H1 (cell line): Measurements from ENCODE around the gene INTS6. TPM values are rescaled to one million over a fixed set of nuclear protein-coding genes. Genes with fewer than 3 reads are reported as not detected.

Experiments used
- CTCF ChIA-PET: fragments of 300-600 bp; sonication (Branson Sonifier 250); formaldehyde crosslinking; loops from one replicate; lab custom pipeline; 2021; ENCODE audit not compliant: partially characterized antibody; lab: Charles Lee
- POLR2A ChIA-PET: fragments of 300-600 bp; sonication (Branson Sonifier 250); formaldehyde crosslinking; loops from one replicate; lab custom pipeline; 2021; ENCODE audit warnings: inconsistent platforms; ENCODE audit not compliant: partially characterized antibody; lab: Charles Lee
- DNase-seq, 2 experiments: peaks; one replicate each; pipeline versions ENCODE4 v3.0.0 to v3.0.0-alpha.2; 2010 to 2022; ENCODE audit warnings: low spot score in 2 of 2, low read depth in 1 of 2, mixed read lengths in 1 of 2
- FAIRE-seq: peaks from 2 replicates; lab custom pipeline; 2011; peaks lifted over from hg19 to GRCh38; lab: Jason Lieb, UNC
- H2AFZ ChIP-seq: 2 replicates; pipeline ENCODE4 v1.8.1; 2012; ENCODE audit warnings: low read length, inconsistent platforms
- H2AK5ac ChIP-seq: 2 replicates; pipeline ENCODE4 v1.6.1; 2013; ENCODE audit warnings: low read depth, low read length
- H2BK120ac ChIP-seq: replicated peaks from 2 replicates; pipeline ENCODE3; 2013; ENCODE audit warnings: low read depth, low read length, inconsistent platforms
- H2BK12ac ChIP-seq: 2 replicates; pipeline ENCODE4 v1.6.1; 2013; ENCODE audit warnings: low read depth, low read length
- H2BK15ac ChIP-seq: 2 replicates; pipeline ENCODE4 v1.6.1; 2013; ENCODE audit warnings: low read length
- H2BK20ac ChIP-seq: 2 replicates; pipeline ENCODE4 v1.6.1; 2013; ENCODE audit warnings: low read length
- H2BK5ac ChIP-seq: 2 replicates; pipeline ENCODE4 v1.6.1; 2013; ENCODE audit warnings: low read depth, low read length
- H3K14ac ChIP-seq: 2 replicates; pipeline ENCODE4 v1.6.1; 2013; ENCODE audit warnings: inconsistent platforms; ENCODE audit not compliant: insufficient read length
- H3K18ac ChIP-seq: 2 replicates; pipeline ENCODE4 v1.6.1; 2013; ENCODE audit warnings: low read length; ENCODE audit errors: extremely low read depth
- H3K23ac ChIP-seq: 2 replicates; pipeline ENCODE4 v1.6.1; 2013; ENCODE audit warnings: inconsistent platforms; ENCODE audit not compliant: insufficient read length
- H3K23me2 ChIP-seq: 2 replicates; pipeline ENCODE4 v1.6.1; 2013; ENCODE audit warnings: low read depth, low read length
- H3K27ac ChIP-seq: 2 replicates; pipeline ENCODE4 v1.6.1; 2011; ENCODE audit warnings: low read depth, low read length, inconsistent platforms
- H3K27me3 ChIP-seq, 4 experiments: replicated peaks in 1 of 4; 1 replicate in 1 of 4; 2 replicates in 3 of 4; pipeline versions ENCODE4 v1.6.1 to v1.8.1; 2011 to 2013; ENCODE audit warnings: low read length in 3 of 4, mild to moderate bottlenecking in 3 of 4, inconsistent platforms in 2 of 4, mixed read lengths in 2 of 4, moderate library complexity in 1 of 4; ENCODE audit not compliant: control insufficient read depth in 3 of 4, insufficient read depth in 3 of 4; ENCODE audit errors: extremely low read depth in 1 of 4
- H3K36me3 ChIP-seq, 4 experiments: 2 replicates each; pipeline versions ENCODE4 v1.6.1 to v1.8.1; 2011 to 2013; ENCODE audit warnings: mild to moderate bottlenecking in 4 of 4, low read length in 3 of 4, moderate library complexity in 2 of 4, control low read depth in 1 of 4, inconsistent platforms in 1 of 4; ENCODE audit not compliant: insufficient read depth in 4 of 4, control insufficient read depth in 2 of 4
- H3K4ac ChIP-seq: replicated peaks from 2 replicates; pipeline ENCODE3; 2013; ENCODE audit warnings: low read length, low read depth, mixed read lengths, inconsistent platforms; ENCODE audit not compliant: insufficient read length
- H3K4me1 ChIP-seq, 4 experiments: replicated peaks in 1 of 4; 1 replicate in 1 of 4; 2 replicates in 3 of 4; pipeline versions ENCODE4 v1.6.1 to v1.8.1; 2011 to 2013; ENCODE audit warnings: low read length in 3 of 4, inconsistent platforms in 2 of 4, mixed read lengths in 1 of 4; ENCODE audit not compliant: insufficient read depth in 4 of 4, control insufficient read depth in 3 of 4
- H3K4me2 ChIP-seq, 2 experiments: 2 replicates each; pipeline versions ENCODE4 v1.6.1 to v1.8.1; 2011 to 2013; ENCODE audit warnings: low read depth in 2 of 2, low read length in 2 of 2, control low read depth in 1 of 2, inconsistent platforms in 1 of 2, mild to moderate bottlenecking in 1 of 2; ENCODE audit not compliant: insufficient read depth in 1 of 2
- H3K4me3 ChIP-seq, 4 experiments: fragments of 200-600, 300-600 bp in 1 of 4; sonication (generic), shearing (Covaris generic), sonication (Bioruptor Twin) in 1 of 4; 2 replicates each; pipeline versions ENCODE4 v1.5.1 to v1.8.1; 2011 to 2016; ENCODE audit warnings: low read length in 4 of 4, low read depth in 3 of 4, control low read depth in 2 of 4, inconsistent platforms in 2 of 4, mild to moderate bottlenecking in 2 of 4, mixed read lengths in 1 of 4, moderate library complexity in 1 of 4; ENCODE audit not compliant: insufficient read depth in 2 of 4; ENCODE audit errors: extremely low read depth in 1 of 4
- H3K56ac ChIP-seq: replicated peaks from 2 replicates; pipeline ENCODE3; 2013; ENCODE audit warnings: low read depth, mild to moderate bottlenecking, mixed read lengths, low read length, inconsistent platforms; ENCODE audit not compliant: insufficient read length
- H3K79me1 ChIP-seq: 2 replicates; pipeline ENCODE4 v1.6.1; 2013; ENCODE audit warnings: low read depth, low read length, control low read depth
- H3K79me2 ChIP-seq, 2 experiments: 2 replicates each; pipeline versions ENCODE4 v1.6.1 to v1.8.1; 2012 to 2013; ENCODE audit warnings: low read length in 2 of 2, mild to moderate bottlenecking in 2 of 2, inconsistent platforms in 1 of 2; ENCODE audit not compliant: insufficient read depth in 2 of 2, control insufficient read depth in 1 of 2
- H3K9ac ChIP-seq, 4 experiments: replicated peaks in 1 of 4; 1 replicate in 1 of 4; 2 replicates in 3 of 4; pipeline versions ENCODE4 v1.6.1 to v1.8.1; 2011 to 2013; ENCODE audit warnings: low read depth in 3 of 4, low read length in 3 of 4, control low read depth in 2 of 4, mild to moderate bottlenecking in 2 of 4, moderate library complexity in 2 of 4, inconsistent platforms in 1 of 4; ENCODE audit errors: extremely low read depth in 1 of 4
- H3K9me3 ChIP-seq, 2 experiments: 2 replicates each; pipeline versions ENCODE4 v1.6.1 to v1.8.1; 2012 to 2013; ENCODE audit warnings: mild to moderate bottlenecking in 2 of 2, moderate library complexity in 2 of 2, control low read depth in 1 of 2, inconsistent platforms in 1 of 2, low read depth in 1 of 2, low read length in 1 of 2, mixed read lengths in 1 of 2; ENCODE audit not compliant: insufficient read depth in 2 of 2
- H4K20me1 ChIP-seq, 2 experiments: replicated peaks in 1 of 2; 2 replicates each; pipeline versions ENCODE3 to v1.8.1; 2011 to 2013; ENCODE audit warnings: inconsistent platforms in 2 of 2, low read length in 2 of 2, mild to moderate bottlenecking in 1 of 2; ENCODE audit not compliant: insufficient read depth in 2 of 2, control insufficient read depth in 1 of 2
- H4K5ac ChIP-seq: 2 replicates; pipeline ENCODE4 v1.6.1; 2013; ENCODE audit warnings: low read length, low read depth, mixed read lengths, inconsistent platforms; ENCODE audit not compliant: insufficient read length
- H4K8ac ChIP-seq: 2 replicates; pipeline ENCODE4 v1.8.0; 2013; ENCODE audit warnings: mild to moderate bottlenecking, moderate library complexity, low read length, inconsistent platforms; ENCODE audit not compliant: insufficient read depth; ENCODE audit errors: extremely low read depth
- H4K91ac ChIP-seq: replicated peaks from 2 replicates; pipeline ENCODE3; 2013; ENCODE audit warnings: low read length, mixed read lengths, inconsistent platforms; ENCODE audit not compliant: insufficient read length
- BACH1 ChIP-seq: IDR thresholded peaks from 2 replicates; pipeline ENCODE4 v1.6.1; 2012; ENCODE audit warnings: low read length, improper control_type of control experiment
- BRCA1 ChIP-seq: IDR thresholded peaks from 2 replicates; pipeline ENCODE4 v1.6.1; 2012; ENCODE audit warnings: low read depth, low read length, improper control_type of control experiment
- CBX8 ChIP-seq: fragments of 300-800, 300-1000 bp; sonication (generic); IDR thresholded peaks from 2 replicates; pipeline ENCODE4 v1.7.1; 2016; ENCODE audit warnings: low read depth, low read length, borderline replicate concordance
- CEBPB ChIP-seq: IDR thresholded peaks from 2 replicates; pipeline ENCODE4 v1.6.1; 2012; ENCODE audit warnings: low read depth, low read length
- CHD1 ChIP-seq: IDR thresholded peaks from 2 replicates; pipeline ENCODE4 v1.6.1; 2012; ENCODE audit warnings: low read depth, low read length, improper control_type of control experiment
- CHD2 ChIP-seq: IDR thresholded peaks from 2 replicates; pipeline ENCODE4 v1.6.1; 2012; ENCODE audit warnings: low read length, improper control_type of control experiment
- MAFK ChIP-seq: IDR thresholded peaks from 2 replicates; pipeline ENCODE4 v1.6.1; 2012; ENCODE audit warnings: low read depth, mild to moderate bottlenecking, improper control_type of control experiment, low read length
- NRF1 ChIP-seq: IDR thresholded peaks from 2 replicates; pipeline ENCODE4 v1.6.1; 2011; ENCODE audit warnings: mild to moderate bottlenecking, low read depth, low read length, improper control_type of control experiment
- PHF8 ChIP-seq: fragments of 200-600 bp; sonication (generic); conservative IDR thresholded peaks from 2 replicates; pipeline ENCODE4 v1.7.1; 2012; ENCODE audit warnings: low read depth, mild to moderate bottlenecking, inconsistent platforms, low read length, moderate library complexity
- POU5F1 ChIP-seq: IDR thresholded peaks from 2 replicates; pipeline ENCODE4 v1.6.1; 2011; ENCODE audit warnings: low read depth, mild to moderate bottlenecking, low read length, moderate library complexity
- SUZ12 ChIP-seq: fragments of 200-600 bp; sonication (generic); IDR thresholded peaks from 2 replicates; pipeline ENCODE4 v1.6.1; 2012; ENCODE audit warnings: mild to moderate bottlenecking, inconsistent platforms, low read length, moderate library complexity, mixed read lengths
- WGBS, 2 experiments: shearing (Covaris generic) in 1 of 2; methylation state at CpG; one replicate each; pipeline versions ENCODE4 v1.1.6 to v1.1.7; 2013 to 2015; ENCODE audit warnings: low lambda C conversion rate in 2 of 2, mixed read lengths in 2 of 2, inconsistent platforms in 1 of 2, low coverage in 1 of 2, missing lambda C conversion rate in 1 of 2; ENCODE audit not compliant: insufficient replicate concordance in 2 of 2, insufficient coverage in 1 of 2, insufficient read length in 1 of 2; ENCODE audit errors: extremely low coverage in 1 of 2, missing lambda C conversion rate in 1 of 2; 5-methylcytosine and 5-hydroxymethylcytosine counted together
- polyA plus RNA-seq, 7 experiments: library from polyadenylated mRNA; depleted of rRNA in 3 of 7; stranded (reverse) in 5 of 7; unstranded in 2 of 7; fragments of >200 nt in 5 of 7; fragments of 200-250 nt in 2 of 7; gene quantifications; 1 replicate in 5 of 7; 2 replicates in 1 of 7; 4 replicates in 1 of 7; pipeline versions ENCODE4 v1.2.1 to v1.2.3, GENCODE V29; 2011 to 2013; ENCODE audit warnings: missing spikeins in 2 of 7, mixed read lengths in 2 of 7
- total RNA-seq: library from RNA; stranded (reverse); fragmentation: NEBNext Ultra II Directional; extraction: Animal tissue kit (Norgen Biotek cat#: 25700); gene quantifications from 2 replicates; pipeline ENCODE4 v1.2.1, GENCODE V29; 2021
- TF ChIP-seq, protein P1 (sequence below): IDR thresholded peaks from 2 replicates; pipeline ENCODE4 v1.6.1; 2012; ENCODE audit warnings: inconsistent platforms

INTS6 gene
- total and polyA plus RNA-seq, 2 of the 8 experiments (the other 6 are each of a cell fraction or from before 2014, with no cell fraction given) = 12.6 to 42.8 TPM

DNA sequence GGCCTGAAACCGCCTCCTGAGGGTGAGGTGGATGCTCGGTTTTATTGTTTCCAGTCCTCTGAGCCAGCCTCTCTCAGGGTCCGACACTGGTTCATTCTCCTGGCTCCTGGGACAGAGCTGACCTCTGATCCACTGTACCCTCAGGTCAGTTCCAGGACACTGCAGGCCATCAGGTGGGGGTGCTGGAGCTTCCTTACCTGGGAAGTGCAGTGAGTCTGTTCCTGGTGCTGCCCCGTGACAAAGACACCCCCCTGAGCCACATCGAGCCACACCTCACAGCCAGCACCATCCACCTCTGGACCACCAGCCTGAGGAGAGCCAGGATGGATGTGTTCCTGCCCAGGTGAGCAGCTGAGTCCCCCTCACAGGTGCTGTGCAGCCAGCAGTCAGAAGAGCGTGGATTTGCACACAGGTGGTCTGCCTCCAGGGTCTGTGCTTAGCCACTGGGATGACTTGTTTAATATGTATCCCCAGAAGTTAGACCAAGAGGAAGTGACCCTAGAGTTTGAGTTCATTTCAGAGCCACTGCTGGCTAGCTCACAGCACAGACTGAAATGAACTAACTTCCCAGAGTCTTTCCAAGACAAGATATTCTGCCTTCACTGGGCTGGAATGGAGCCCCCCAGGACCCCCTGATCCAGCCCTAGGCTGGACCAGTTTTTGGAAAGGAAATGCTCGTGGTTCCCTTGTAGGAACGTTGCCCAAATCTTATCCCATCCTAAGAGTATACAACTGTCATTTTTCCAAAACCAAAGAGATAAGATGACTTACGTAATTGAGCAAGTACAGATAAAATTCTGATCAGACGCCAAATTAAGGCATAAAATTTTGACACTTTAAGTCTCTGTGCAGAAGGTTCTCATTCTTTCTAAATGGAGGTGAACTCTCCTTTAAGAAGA is 104.5 kb downstream of the INTS6 start:
- no peaks in the 10 kb centered on the region for H3K79me1 ChIP-seq
- TF ChIP-seq NRF1 = no peak
- TF ChIP-seq MAFK = no peak
- no peak for TF ChIP-seq CHD1
- no peak for TF ChIP-seq POU5F1
- TF ChIP-seq CEBPB = no peak
- TF ChIP-seq BACH1 = no peak
- no peak for TF ChIP-seq CBX8
- TF ChIP-seq BRCA1 = no peak
- TF ChIP-seq CHD2 = no peak
- TF ChIP-seq SUZ12 = no peak
- no peak for TF ChIP-seq PHF8
- TF ChIP-seq, protein P1, sequence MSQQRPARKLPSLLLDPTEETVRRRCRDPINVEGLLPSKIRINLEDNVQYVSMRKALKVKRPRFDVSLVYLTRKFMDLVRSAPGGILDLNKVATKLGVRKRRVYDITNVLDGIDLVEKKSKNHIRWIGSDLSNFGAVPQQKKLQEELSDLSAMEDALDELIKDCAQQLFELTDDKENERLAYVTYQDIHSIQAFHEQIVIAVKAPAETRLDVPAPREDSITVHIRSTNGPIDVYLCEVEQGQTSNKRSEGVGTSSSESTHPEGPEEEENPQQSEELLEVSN = no peak

More for the DNA sequence above, 104.5 kb downstream of the INTS6 start:
- H2BK20ac ChIP-seq = 0 out of 2 replicates have a peak overlapping the region, but pooled peaks have one; percentile 52
- H3K14ac ChIP-seq = no peak overlapping the region
- no peak overlapping the region for H2BK5ac ChIP-seq
- H3K23me2 ChIP-seq = no peaks in the 10 kb centered on the region
- no peak overlapping the region for H2BK15ac ChIP-seq
- ChIA-PET CTCF (interaction anchor here (1.1 kb wide), 1 partner anchor 65 kb away, joined by 3 read pairs; no protein-coding TSS in a partner anchor), POLR2A (no interaction called here)
- 0 out of 2 replicates have a peak overlapping the region, but pooled peaks have one; percentile 41 for H2BK12ac ChIP-seq
- DNase-seq = no peak
- no peak overlapping the region for H2BK120ac ChIP-seq
- no peaks in the 10 kb centered on the region for H3K79me2 ChIP-seq
- no peak overlapping the region for H3K18ac ChIP-seq
- H3K9ac ChIP-seq = no peak overlapping the region
- H3K27me3 ChIP-seq = no peaks in the 10 kb centered on the region; a peak in 1 of 7 replicates
- no peaks in the 10 kb centered on the region for H3K9me3 ChIP-seq
- no peak overlapping the region for H3K4me2 ChIP-seq
- H3K4me3 ChIP-seq = no peak overlapping the region
- H4K8ac ChIP-seq = no peak overlapping the region
- H4K91ac ChIP-seq = no peak overlapping the region
- H3K36me3 ChIP-seq = no peaks in the 10 kb centered on the region
- H3K27ac ChIP-seq = no peak overlapping the region
- no peaks in the 10 kb centered on the region for H4K20me1 ChIP-seq
- FAIRE-seq = no peak
- no peak overlapping the region for H4K5ac ChIP-seq
- no peak overlapping the region for H3K56ac ChIP-seq
- no peak overlapping the region for H3K23ac ChIP-seq
- peaks cover 0 to 9% (median 0%) of the 10 kb centered on the region in 4 experiments; a peak in 5 of 7 replicates for H3K4me1 ChIP-seq
- no peak overlapping the region for H2AK5ac ChIP-seq
- H3K4ac ChIP-seq = no peak overlapping the region
- 88% methylated on average over 10 of the region's 10 CpGs; no CpG with 5 or more reads in 1 of the 2 experiments for WGBS, 2 experiments
- H2AFZ ChIP-seq = no peak overlapping the region
